Activated naive CD8-positive, alpha-beta T cell treated with anti-CD3 and anti-CD28 coated beads, Interleukin-2, amount 50 U/mL, for 24 hours (primary cell): ENCODE data around the gene MPZ.
"Not testable (repeated sequence)": the region's sequence is repeated elsewhere in the genome, so short reads cannot be mapped to it uniquely, and the experiment has no call there.

Experiments used
- ATAC-seq: fragments of 150-1000 bp; cut with Tn5 transposase; one replicate; pipeline ENCODE4 v1.10.0; 2021
- DNase-seq: peaks from one replicate; pipeline ENCODE4 v3.0.0; 2021
- H3K27ac Mint-ChIP-seq: one replicate; pipeline ENCODE4 v1.8.0; 2021; ENCODE audit warnings: mild to moderate bottlenecking, mixed read lengths
- H3K27me3 Mint-ChIP-seq: one replicate; pipeline ENCODE4 v1.8.0; 2021; ENCODE audit warnings: mixed read lengths
- H3K36me3 Mint-ChIP-seq: one replicate; pipeline ENCODE4 v1.8.0; 2021; ENCODE audit warnings: low read depth, mixed read lengths
- H3K4me1 Mint-ChIP-seq: one replicate; pipeline ENCODE4 v1.8.0; 2021; ENCODE audit warnings: mixed read lengths
- H3K4me3 Mint-ChIP-seq: one replicate; pipeline ENCODE4 v1.8.0; 2021; ENCODE audit warnings: mild to moderate bottlenecking, moderate library complexity, mixed read lengths
- H3K9me3 Mint-ChIP-seq: one replicate; pipeline ENCODE4 v1.8.0; 2021; ENCODE audit warnings: mixed read lengths

MPZ gene

GRCh38 chr1:161274874-161275273 is 34.9 kb downstream of the MPZ start:
- no peak for DNase-seq
- no peaks in the 10 kb centered on the region for H3K36me3 Mint-ChIP-seq
- ATAC-seq, result no peak
- H3K9me3 Mint-ChIP-seq, result no peaks in the 10 kb centered on the region
- H3K27ac Mint-ChIP-seq, result no peak overlapping the region
- no peak overlapping the region for H3K4me3 Mint-ChIP-seq
- no peaks in the 10 kb centered on the region for H3K4me1 Mint-ChIP-seq
- H3K27me3 Mint-ChIP-seq, result peaks cover 15% of the 10 kb centered on the region

- H3K27me3 Mint-ChIP-seq, result peaks cover 13% of the 10 kb centered on the region
- H3K36me3 Mint-ChIP-seq, result no peaks in the 10 kb centered on the region
- ATAC-seq, result no peak
- no peak for DNase-seq
- H3K27ac Mint-ChIP-seq, result no peak overlapping the region
- H3K9me3 Mint-ChIP-seq, result no peaks in the 10 kb centered on the region
- H3K4me3 Mint-ChIP-seq, result no peak overlapping the region
- H3K4me1 Mint-ChIP-seq, result no peaks in the 10 kb centered on the region
Observed at GRCh38 chr1:161273402-161273801, 36.4 kb downstream of the MPZ start.

GRCh38 chr1:161267321-161267720 is 42.4 kb downstream of the MPZ start:
- Mint-ChIP-seq H3K4me3 (no peak overlapping the region), H3K9me3 (no peaks in the 10 kb centered on the region), H3K4me1 (no peaks in the 10 kb centered on the region), H3K27me3 (peaks cover 16% of the 10 kb centered on the region), H3K36me3 (no peaks in the 10 kb centered on the region), H3K27ac (no peak overlapping the region)
- DNase-seq (no peak), ATAC-seq (no peak)

- H3K27ac Mint-ChIP-seq, result no peak overlapping the region
- H3K4me1 Mint-ChIP-seq, result no peaks in the 10 kb centered on the region
- peaks cover 17% of the 10 kb centered on the region for H3K27me3 Mint-ChIP-seq
- H3K9me3 Mint-ChIP-seq, result no peaks in the 10 kb centered on the region
- H3K36me3 Mint-ChIP-seq, result no peaks in the 10 kb centered on the region
- no peak overlapping the region for H3K4me3 Mint-ChIP-seq
- no peak for DNase-seq
- ATAC-seq, result no peak
Observed at GRCh38 chr1:161266836-161267235, 42.9 kb downstream of the MPZ start.

- Mint-ChIP-seq H3K27me3 (peaks cover 21% of the 10 kb centered on the region), H3K4me1 (no peaks in the 10 kb centered on the region), H3K27ac (no peak overlapping the region), H3K36me3 (no peaks in the 10 kb centered on the region), H3K9me3 (no peaks in the 10 kb centered on the region), H3K4me3 (no peak overlapping the region)
- ATAC-seq (no peak), DNase-seq (no peak)
Observed at GRCh38 chr1:161266202-161266601, 43.6 kb downstream of the MPZ start.

- ATAC-seq (no peak), DNase-seq (no peak)
- Mint-ChIP-seq H3K4me3 (no peak overlapping the region), H3K4me1 (no peaks in the 10 kb centered on the region), H3K36me3 (no peaks in the 10 kb centered on the region), H3K27ac (no peak overlapping the region), H3K9me3 (no peaks in the 10 kb centered on the region), H3K27me3 (peaks cover 29% of the 10 kb centered on the region)
Observed at GRCh38 chr1:161265305-161265704, 44.5 kb downstream of the MPZ start.

GRCh38 chr1:161261261-161262235 is 48.2 kb downstream of the MPZ start:
- Mint-ChIP-seq H3K36me3 (peaks cover 16% of the 10 kb centered on the region), H3K4me3 (no peak overlapping the region), H3K27me3 (peaks cover 63% of the 10 kb centered on the region), H3K4me1 (peaks cover 11% of the 10 kb centered on the region), H3K27ac (no peak overlapping the region), H3K9me3 (peaks cover 14% of the 10 kb centered on the region)
- ATAC-seq (no peak), DNase-seq (no peak)

GRCh38 chr1:161260376-161261260 is 49.1 kb downstream of the MPZ start:
- Mint-ChIP-seq H3K4me3 (no peak overlapping the region), H3K27me3 (peaks cover 66% of the 10 kb centered on the region), H3K36me3 (peaks cover 16% of the 10 kb centered on the region), H3K9me3 (peaks cover 22% of the 10 kb centered on the region), H3K27ac (no peak overlapping the region), H3K4me1 (peaks cover 11% of the 10 kb centered on the region)
- DNase-seq, result no peak
- no peak for ATAC-seq

GRCh38 chr1:161259765-161260164 is 50.0 kb downstream of the MPZ start:
- Mint-ChIP-seq H3K9me3 (peaks cover 23% of the 10 kb centered on the region), H3K4me3 (peak overlapping the region; percentile 18), H3K36me3 (peaks cover 16% of the 10 kb centered on the region), H3K27ac (no peak overlapping the region), H3K4me1 (peaks cover 11% of the 10 kb centered on the region), H3K27me3 (peaks cover 64% of the 10 kb centered on the region)
- DNase-seq, result no peak
- ATAC-seq, result no peak

- Mint-ChIP-seq H3K9me3 (peaks cover 23% of the 10 kb centered on the region), H3K4me3 (peak overlapping the region; percentile 18), H3K4me1 (peaks cover 11% of the 10 kb centered on the region), H3K27me3 (peaks cover 62% of the 10 kb centered on the region), H3K27ac (no peak overlapping the region), H3K36me3 (peaks cover 16% of the 10 kb centered on the region)
- no peak for DNase-seq
- no peak for ATAC-seq
Observed at GRCh38 chr1:161259345-161259702, 50.4 kb downstream of the MPZ start.

- H3K27ac Mint-ChIP-seq, result no peak within 1 kb of the TSS
- H3K27me3 Mint-ChIP-seq, result peaks cover 62% of the 10 kb centered on the region
- peak within 1 kb of the TSS; percentile 18 for H3K4me3 Mint-ChIP-seq
- DNase-seq (peak; percentile 40), ATAC-seq (peak; percentile 91)
- peaks cover 11% of the 10 kb centered on the region for H3K4me1 Mint-ChIP-seq
- peaks cover 16% of the 10 kb centered on the region for H3K36me3 Mint-ChIP-seq
- H3K9me3 Mint-ChIP-seq, result peaks cover 23% of the 10 kb centered on the region
Observed at GRCh38 chr1:161258439-161259344, 51.1 kb downstream of the MPZ start, which contains the start of gene PCP4L1. Gene PCP4L1 (plus strand): TSS chr1:161258745. CDS start chr1:161258975, 230 bp downstream.

GRCh38 chr1:161257109-161257508 is 52.7 kb downstream of the MPZ start:
- ATAC-seq, H3K4me3 Mint-ChIP-seq, H3K27ac Mint-ChIP-seq, DNase-seq: not testable (repeated sequence)
- Mint-ChIP-seq H3K4me1 (peaks cover 11% of the 10 kb centered on the region), H3K9me3 (peaks cover 23% of the 10 kb centered on the region), H3K27me3 (peaks cover 53% of the 10 kb centered on the region), H3K36me3 (peaks cover 16% of the 10 kb centered on the region)

GRCh38 chr1:161255955-161256520 is 53.7 kb downstream of the MPZ start:
- Mint-ChIP-seq H3K27me3 (peaks cover 43% of the 10 kb centered on the region), H3K4me1 (peaks cover 11% of the 10 kb centered on the region), H3K36me3 (peaks cover 16% of the 10 kb centered on the region), H3K9me3 (peaks cover 23% of the 10 kb centered on the region)
- H3K4me3 Mint-ChIP-seq, ATAC-seq, DNase-seq, H3K27ac Mint-ChIP-seq: not testable (repeated sequence)
